Fibroblast of upper back skin (primary cell): Measurements from ENCODE around the gene EEIG1.

Source experiments
- DNase-seq: peaks from one replicate; pipeline ENCODE4 v3.0.0-alpha.2; 2013

EEIG1 gene

DNA sequence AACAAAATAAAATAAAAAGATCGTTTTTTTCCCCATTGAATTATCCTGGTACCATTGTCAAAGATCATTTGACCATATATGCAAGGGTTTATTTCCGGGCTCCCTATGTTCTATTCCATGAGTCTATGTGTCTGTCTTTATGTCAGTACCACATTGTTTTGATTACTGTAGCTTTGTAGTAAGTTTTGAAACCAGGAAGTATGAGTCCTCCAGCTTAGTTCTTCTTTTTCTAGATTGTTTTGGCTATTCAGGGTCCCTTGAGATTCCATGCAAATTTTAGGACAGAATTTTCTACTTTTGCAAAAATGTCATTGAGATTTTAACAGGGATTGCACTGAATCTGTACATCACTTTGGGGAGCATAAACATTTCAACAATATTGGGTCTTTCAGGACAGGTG is 18.7 kb upstream of the EEIG1 start:
- no peak for DNase-seq

- no peak for DNase-seq
These were observed 12.9 kb upstream of the EEIG1 start for GRCh38 chr9:127993721-127994120.

DNA sequence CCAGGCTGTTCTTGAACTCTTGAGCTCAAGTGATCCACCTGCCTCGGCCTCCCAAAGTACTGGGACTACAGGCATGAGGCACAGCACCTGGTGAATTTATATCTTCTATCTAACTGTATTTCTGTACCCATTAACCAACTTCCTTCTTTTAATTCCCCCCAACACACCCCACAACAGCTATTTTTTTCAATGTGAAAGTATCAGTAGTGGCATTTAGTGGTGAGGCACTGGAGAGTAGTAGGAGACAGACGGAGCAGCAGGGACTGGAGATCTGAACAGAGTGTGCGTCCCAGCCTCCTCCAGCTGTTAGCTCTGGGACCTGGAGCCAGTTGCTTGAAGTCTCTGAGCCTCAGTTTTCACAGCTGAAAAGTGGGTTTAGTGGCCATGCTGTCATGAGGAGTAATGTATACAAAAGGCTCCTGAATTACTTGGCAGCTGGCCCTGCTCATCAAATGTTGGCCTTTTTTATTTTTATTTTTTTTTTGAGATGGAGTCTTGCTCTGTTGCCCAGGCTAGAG is 11.0 kb upstream of the EEIG1 start:
- DNase-seq, result no peak

DNA sequence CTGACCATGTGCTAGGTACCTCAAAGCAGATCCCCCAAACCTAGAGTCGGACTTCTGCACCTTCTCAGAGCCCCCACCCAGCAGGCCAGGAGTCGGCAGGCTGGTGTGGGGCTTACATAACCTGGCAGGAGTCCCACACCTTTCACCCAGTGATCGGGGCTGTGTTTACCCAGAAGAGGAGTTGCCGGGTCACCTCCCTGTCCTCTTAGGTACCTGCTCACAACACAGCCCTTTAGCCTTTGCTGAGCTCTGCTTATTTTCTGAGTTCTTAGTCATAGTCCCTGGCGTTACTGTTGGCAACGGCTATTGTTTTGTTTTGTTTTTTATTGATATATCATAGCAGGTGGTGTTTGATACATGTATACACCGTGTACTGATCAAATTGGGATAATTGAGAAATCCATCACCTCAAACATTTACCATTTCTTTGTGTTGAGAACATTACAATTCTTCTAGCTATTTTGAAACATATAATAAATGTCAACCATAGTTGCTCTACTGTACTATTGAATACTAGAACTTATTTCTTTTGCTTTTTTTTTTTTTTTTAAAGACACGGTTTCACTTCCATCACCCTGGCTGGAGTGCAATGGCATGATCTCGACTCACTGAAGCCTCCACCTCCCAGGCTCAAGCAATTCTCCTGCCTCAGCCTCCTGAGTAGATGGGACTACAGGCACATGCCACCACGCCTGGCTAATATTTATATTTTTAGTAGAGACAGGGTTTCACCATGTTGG is 10.4 kb upstream of the EEIG1 start:
- no peak for DNase-seq

DNA sequence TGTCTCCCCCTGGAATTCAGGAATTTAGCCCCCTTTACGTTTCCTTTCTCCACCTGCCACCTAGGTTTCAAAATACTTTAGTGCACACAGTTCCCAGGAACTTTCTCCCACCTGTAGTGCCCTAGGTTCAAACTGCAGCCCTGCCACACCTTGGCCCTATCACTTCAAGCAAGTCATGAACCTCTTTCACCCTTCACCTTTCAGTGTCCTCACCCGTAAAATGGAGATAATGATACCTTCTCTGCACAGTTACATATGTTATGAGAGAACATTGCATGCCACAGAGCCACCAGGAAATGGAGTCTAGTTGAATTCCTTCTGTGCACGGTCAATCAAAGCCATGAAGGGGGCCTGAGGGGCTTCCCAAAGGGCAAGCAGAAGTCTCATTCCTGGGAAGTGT is 9.8 kb upstream of the EEIG1 start:
- DNase-seq, result no peak

DNA sequence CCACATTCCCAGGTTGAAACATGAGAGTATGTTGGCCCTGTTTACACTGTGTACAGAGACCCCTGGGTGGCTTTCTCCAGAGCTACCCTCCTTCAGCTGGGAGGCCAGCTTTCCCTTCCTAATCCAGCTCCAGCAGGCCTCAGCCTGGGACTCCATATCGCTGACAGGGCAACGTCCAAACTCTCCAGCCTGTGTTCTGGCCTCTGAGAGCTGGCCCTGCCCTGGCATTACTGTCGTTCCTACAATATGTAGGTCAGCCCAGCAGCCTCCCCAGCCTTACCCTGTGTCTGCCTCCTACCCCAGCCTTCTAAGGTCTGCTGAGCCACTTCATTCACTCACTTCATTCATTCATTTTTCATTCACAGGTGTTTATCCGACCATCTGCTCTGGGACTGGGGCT is 8.3 kb upstream of the EEIG1 start:
- no peak for DNase-seq

GRCh38 chr9:127987103-127987614 is 6.4 kb upstream of the EEIG1 start:
- DNase-seq, result no peak

DNA sequence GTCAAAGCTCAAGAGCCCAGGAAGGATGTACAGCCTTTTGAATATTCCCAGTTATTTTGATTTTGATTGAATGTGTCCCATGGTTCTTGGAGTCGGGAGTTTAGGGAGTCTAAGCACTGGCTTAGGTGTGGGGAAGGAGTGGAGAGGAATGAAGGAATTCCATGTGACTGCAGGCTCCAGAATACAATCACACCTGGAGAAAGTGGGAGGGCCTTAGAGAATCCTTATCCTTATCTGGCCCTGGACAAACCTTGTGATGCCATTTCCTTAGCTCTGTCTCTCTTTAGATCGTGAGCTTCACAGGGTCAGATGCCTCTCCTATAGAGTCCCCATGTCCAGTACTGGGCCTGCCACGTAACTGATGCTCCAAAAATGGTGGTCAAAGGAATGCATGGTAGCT is 4.2 kb upstream of the EEIG1 start:
- no peak for DNase-seq

- no peak for DNase-seq
These were observed 3.1 kb upstream of the EEIG1 start for GRCh38 chr9:127983847-127984289.

GRCh38 chr9:127982912-127983311 is 2.1 kb upstream of the EEIG1 start:
- no peak for DNase-seq

- DNase-seq, result no peak
These were observed 851 bp upstream of the EEIG1 start for GRCh38 chr9:127981559-127982121.

DNA sequence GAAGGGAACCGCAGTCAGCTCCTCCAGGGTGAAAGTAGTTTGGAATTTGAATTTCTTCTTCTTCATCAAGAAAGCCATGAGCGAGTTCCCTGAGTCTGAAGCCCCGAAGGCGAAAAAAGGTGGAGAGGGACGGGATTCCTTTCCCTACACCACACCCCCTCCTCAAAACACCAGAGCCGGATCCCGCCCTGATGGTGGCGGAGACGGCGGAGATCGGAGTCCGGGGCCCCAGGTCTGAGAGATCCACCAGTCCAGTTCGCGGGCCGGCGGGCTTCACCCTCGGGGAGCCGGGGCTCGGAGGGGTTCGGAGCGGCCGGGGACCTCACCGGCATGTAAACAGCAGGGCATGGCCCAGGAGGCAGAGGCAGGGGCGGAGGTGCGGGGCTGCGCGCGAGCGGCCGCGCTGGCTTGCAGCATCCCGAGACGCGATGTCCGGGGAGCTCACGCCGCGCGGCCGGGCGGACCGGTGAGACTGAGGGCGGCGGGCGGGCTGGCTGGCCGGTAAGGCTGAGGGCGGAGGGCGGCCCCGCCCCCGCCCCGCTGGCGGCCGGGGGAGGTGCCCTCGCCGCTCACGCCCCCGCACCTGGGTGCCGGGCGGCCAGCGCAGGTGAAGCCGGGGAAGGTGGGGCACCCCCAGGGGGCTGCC is 606 bp downstream of the EEIG1 start:
- no peak for DNase-seq

- no peak for DNase-seq
These were observed 1.3 kb downstream of the EEIG1 start for GRCh38 chr9:127979333-127980059.

DNA sequence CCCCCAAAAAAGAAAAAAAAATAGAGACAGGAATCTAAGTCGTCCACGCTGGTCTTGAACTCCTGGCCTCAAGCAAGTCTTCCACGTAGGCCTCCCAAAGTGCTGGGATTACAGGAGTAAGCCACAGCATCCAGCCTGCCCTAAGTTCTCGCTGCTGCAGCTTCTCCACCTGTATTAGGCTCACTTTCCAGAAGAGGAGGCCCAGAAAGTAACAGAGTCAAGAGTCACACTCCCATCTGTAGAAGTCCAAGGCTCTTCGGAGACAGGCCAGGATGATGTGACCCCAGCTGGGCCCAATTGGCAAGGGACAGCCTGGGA is 1.8 kb downstream of the EEIG1 start:
- DNase-seq, result no peak

DNA sequence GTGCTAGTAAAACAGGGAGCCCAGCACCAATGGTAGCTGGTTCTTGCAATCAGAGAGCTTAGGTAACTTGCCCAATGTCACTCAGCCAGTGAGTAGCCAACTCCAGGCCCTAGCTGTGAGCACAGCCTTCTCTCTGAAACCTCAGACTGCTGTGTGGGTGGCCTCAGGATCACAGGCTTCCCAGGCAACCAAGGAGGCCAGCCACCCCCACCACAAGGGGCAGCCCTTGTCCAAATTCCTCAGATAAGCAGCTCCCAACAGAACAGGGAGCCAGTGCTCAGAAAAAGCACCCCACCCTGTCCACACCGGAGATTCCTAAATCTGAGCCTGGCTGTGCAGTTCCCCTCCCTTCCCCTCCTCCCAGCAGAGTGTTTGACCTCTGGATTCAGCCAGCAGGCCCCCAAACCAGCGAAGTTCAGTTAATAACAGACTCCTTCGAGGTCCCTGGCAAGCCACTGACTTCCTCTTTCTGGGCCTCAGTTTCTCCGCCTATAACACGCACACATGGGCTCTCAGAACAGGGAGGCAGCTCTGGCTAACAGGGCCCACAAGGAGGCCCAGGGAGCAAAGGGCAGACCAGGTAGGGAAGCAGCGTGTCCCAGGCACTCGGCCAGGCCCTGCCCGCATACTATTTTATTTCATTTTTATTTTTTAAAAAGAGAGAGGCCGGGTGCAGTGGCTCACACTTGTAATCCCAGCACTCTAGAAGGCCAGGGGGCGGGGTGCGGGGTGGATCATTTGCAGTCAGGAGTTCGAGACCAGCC is 2.7 kb downstream of the EEIG1 start:
- peak; percentile 82 for DNase-seq

GRCh38 chr9:127977009-127977883 is 3.5 kb downstream of the EEIG1 start:
- DNase-seq, result no peak

- DNase-seq, result no peak
These were observed 4.3 kb downstream of the EEIG1 start for GRCh38 chr9:127976498-127976897.

GRCh38 chr9:127975376-127976315 is 5.1 kb downstream of the EEIG1 start:
- DNase-seq, result no peak

DNA sequence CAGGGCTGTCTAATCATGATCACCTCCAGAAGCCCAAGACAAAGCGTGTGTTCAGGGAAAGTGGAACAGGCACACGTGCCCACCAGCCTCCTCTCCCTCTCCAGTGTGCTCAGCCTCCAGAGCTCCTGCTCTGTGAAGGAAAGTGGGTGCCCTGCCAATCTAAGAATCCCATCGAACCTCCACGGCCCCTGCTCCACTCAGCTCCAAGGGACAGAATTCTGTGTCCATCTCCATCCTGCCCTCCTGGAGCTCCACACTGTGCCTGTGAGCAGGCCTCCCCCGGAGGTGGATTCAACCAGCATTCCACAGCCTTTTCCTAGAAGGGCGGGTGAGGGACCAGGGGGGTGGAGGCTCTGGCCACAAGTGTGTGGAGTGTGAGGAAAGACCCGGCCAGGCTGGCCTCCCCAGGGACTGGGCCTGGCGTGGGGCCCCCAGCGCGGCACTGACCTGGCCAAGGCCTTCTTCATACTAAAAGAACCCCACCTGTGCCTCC is 6.0 kb downstream of the EEIG1 start:
- DNase-seq, result peak; percentile 60
